Activated T-cell treated with anti-CD3 and anti-CD28 coated beads, Interleukin-2, amount 50 U/mL, for 4 hours (primary cell): ENCODE data around the gene PIAS4. TPM values are rescaled to one million over a fixed set of nuclear protein-coding genes. Genes with fewer than 3 reads are reported as not detected.

Source experiments
- ATAC-seq, 2 donors: fragments of 200-7000 bp; cut with Tn5 transposase; one replicate each; pipeline ENCODE4 v1.10.0; 2021
- DNase-seq: peaks from one replicate; pipeline ENCODE4 v3.0.0-alpha.2; 2020
- H3K27me3 Mint-ChIP-seq: one replicate; pipeline ENCODE4 v1.8.0; 2021; ENCODE audit warnings: low read depth, mixed read lengths
- H3K36me3 Mint-ChIP-seq: one replicate; pipeline ENCODE4 v1.8.0; 2022; ENCODE audit warnings: mixed read lengths; ENCODE audit not compliant: insufficient read depth
- H3K4me1 Mint-ChIP-seq: one replicate; pipeline ENCODE4 v1.8.0; 2021; ENCODE audit warnings: low read depth, mixed read lengths
- H3K4me3 Mint-ChIP-seq: one replicate; pipeline ENCODE4 v1.8.0; 2021; ENCODE audit warnings: mild to moderate bottlenecking, moderate library complexity, mixed read lengths
- H3K9me3 Mint-ChIP-seq: one replicate; pipeline ENCODE4 v1.8.0; 2021; ENCODE audit warnings: mixed read lengths
- total RNA-seq, 3 donors: library from RNA; stranded (reverse); gene quantifications; one replicate each; pipeline ENCODE4 v1.2.1, GENCODE V29; 2021

PIAS4 gene
- total RNA-seq, 3 donors from 2014 or later = 33.9 to 37.0 (median 35.3) TPM

- DNase-seq = no peak
- Mint-ChIP-seq H3K4me1 (no peaks in the 10 kb centered on the region), H3K9me3 (no peaks in the 10 kb centered on the region), H3K27me3 (no peaks in the 10 kb centered on the region), H3K36me3 (peaks cover 1% of the 10 kb centered on the region), H3K4me3 (no peak overlapping the region)
- ATAC-seq = no peak
Measured at GRCh38 chr19:4034048-4035017, 26.8 kb downstream of the PIAS4 start.

- Mint-ChIP-seq H3K4me1 (no peaks in the 10 kb centered on the region), H3K4me3 (no peak overlapping the region), H3K27me3 (no peaks in the 10 kb centered on the region), H3K9me3 (no peaks in the 10 kb centered on the region), H3K36me3 (peaks cover 2% of the 10 kb centered on the region)
- DNase-seq = no peak
- no peak for ATAC-seq
Measured at GRCh38 chr19:4035018-4035566, 27.6 kb downstream of the PIAS4 start.

- no peaks in the 10 kb centered on the region for H3K9me3 Mint-ChIP-seq
- no peaks in the 10 kb centered on the region for H3K27me3 Mint-ChIP-seq
- H3K4me3 Mint-ChIP-seq = no peak overlapping the region
- DNase-seq = no peak
- peaks cover 7% of the 10 kb centered on the region for H3K36me3 Mint-ChIP-seq
- no peaks in the 10 kb centered on the region for H3K4me1 Mint-ChIP-seq
- ATAC-seq = no peak
Measured at GRCh38 chr19:4035582-4035981, 28.0 kb downstream of the PIAS4 start.

GRCh38 chr19:4036576-4037300, 29.2 kb downstream of the PIAS4 start:
- Mint-ChIP-seq H3K9me3 (no peaks in the 10 kb centered on the region), H3K36me3 (peaks cover 7% of the 10 kb centered on the region)
- ATAC-seq = no peak

GRCh38 chr19:4037301-4037949, 29.9 kb downstream of the PIAS4 start:
- DNase-seq (no peak), ATAC-seq (no peak)
- no peaks in the 10 kb centered on the region for H3K9me3 Mint-ChIP-seq
- H3K4me1 Mint-ChIP-seq = no peaks in the 10 kb centered on the region
- no peak overlapping the region for H3K4me3 Mint-ChIP-seq
- H3K36me3 Mint-ChIP-seq = peaks cover 7% of the 10 kb centered on the region
- H3K27me3 Mint-ChIP-seq = no peaks in the 10 kb centered on the region

More at GRCh38 chr19:4036576-4037300, 29.2 kb downstream of the PIAS4 start:
- Mint-ChIP-seq H3K4me3 (no peak overlapping the region), H3K27me3 (no peaks in the 10 kb centered on the region), H3K4me1 (no peaks in the 10 kb centered on the region)
- DNase-seq = no peak

- no peak for ATAC-seq
- no peaks in the 10 kb centered on the region for H3K4me1 Mint-ChIP-seq
- H3K36me3 Mint-ChIP-seq = peaks cover 7% of the 10 kb centered on the region
- no peaks in the 10 kb centered on the region for H3K27me3 Mint-ChIP-seq
- DNase-seq = no peak
- no peaks in the 10 kb centered on the region for H3K9me3 Mint-ChIP-seq
- H3K4me3 Mint-ChIP-seq = no peak overlapping the region
Measured at GRCh38 chr19:4038057-4038456, 30.5 kb downstream of the PIAS4 start.

GRCh38 chr19:4038661-4039423, 31.3 kb downstream of the PIAS4 start:
- Mint-ChIP-seq H3K36me3 (peaks cover 7% of the 10 kb centered on the region), H3K9me3 (no peaks in the 10 kb centered on the region), H3K27me3 (no peaks in the 10 kb centered on the region), H3K4me3 (no peak overlapping the region), H3K4me1 (no peaks in the 10 kb centered on the region)
- ATAC-seq (no peak), DNase-seq (no peak)

GRCh38 chr19:4042064-4042730, 34.7 kb downstream of the PIAS4 start:
- ATAC-seq (peak in 1 of 2 donors; percentile 15), DNase-seq (no peak)
- no peak overlapping the region for H3K4me3 Mint-ChIP-seq
- H3K36me3 Mint-ChIP-seq = peaks cover 12% of the 10 kb centered on the region
- H3K4me1 Mint-ChIP-seq = peaks cover 6% of the 10 kb centered on the region
- H3K9me3 Mint-ChIP-seq = no peaks in the 10 kb centered on the region
- no peaks in the 10 kb centered on the region for H3K27me3 Mint-ChIP-seq

GRCh38 chr19:4042731-4043082, 35.2 kb downstream of the PIAS4 start:
- peak in 1 of 2 donors; percentile 25 for ATAC-seq
- Mint-ChIP-seq H3K4me1 (peaks cover 8% of the 10 kb centered on the region), H3K9me3 (no peaks in the 10 kb centered on the region), H3K4me3 (no peak overlapping the region), H3K27me3 (no peaks in the 10 kb centered on the region), H3K36me3 (peaks cover 12% of the 10 kb centered on the region)
- no peak for DNase-seq

GRCh38 chr19:4043401-4043800, 35.9 kb downstream of the PIAS4 start:
- peaks cover 13% of the 10 kb centered on the region for H3K36me3 Mint-ChIP-seq
- DNase-seq (no peak), ATAC-seq (no peak)
- peaks cover 8% of the 10 kb centered on the region for H3K4me1 Mint-ChIP-seq
- H3K4me3 Mint-ChIP-seq = no peak overlapping the region
- no peaks in the 10 kb centered on the region for H3K27me3 Mint-ChIP-seq
- H3K9me3 Mint-ChIP-seq = no peaks in the 10 kb centered on the region

GRCh38 chr19:4043966-4044715, 36.6 kb downstream of the PIAS4 start:
- ATAC-seq (no peak), DNase-seq (no peak)
- H3K9me3 Mint-ChIP-seq = no peaks in the 10 kb centered on the region
- H3K4me1 Mint-ChIP-seq = peaks cover 8% of the 10 kb centered on the region
- peaks cover 14% of the 10 kb centered on the region for H3K36me3 Mint-ChIP-seq
- no peaks in the 10 kb centered on the region for H3K27me3 Mint-ChIP-seq
- H3K4me3 Mint-ChIP-seq = no peak overlapping the region

GRCh38 chr19:4044990-4045465, 37.5 kb downstream of the PIAS4 start:
- DNase-seq = no peak
- Mint-ChIP-seq H3K36me3 (peaks cover 18% of the 10 kb centered on the region), H3K4me3 (no peak overlapping the region), H3K4me1 (peaks cover 8% of the 10 kb centered on the region), H3K27me3 (no peaks in the 10 kb centered on the region), H3K9me3 (no peaks in the 10 kb centered on the region)
- no peak for ATAC-seq
